ENCODE measurements around the gene BBS9.

Gene BBS9

DNA sequence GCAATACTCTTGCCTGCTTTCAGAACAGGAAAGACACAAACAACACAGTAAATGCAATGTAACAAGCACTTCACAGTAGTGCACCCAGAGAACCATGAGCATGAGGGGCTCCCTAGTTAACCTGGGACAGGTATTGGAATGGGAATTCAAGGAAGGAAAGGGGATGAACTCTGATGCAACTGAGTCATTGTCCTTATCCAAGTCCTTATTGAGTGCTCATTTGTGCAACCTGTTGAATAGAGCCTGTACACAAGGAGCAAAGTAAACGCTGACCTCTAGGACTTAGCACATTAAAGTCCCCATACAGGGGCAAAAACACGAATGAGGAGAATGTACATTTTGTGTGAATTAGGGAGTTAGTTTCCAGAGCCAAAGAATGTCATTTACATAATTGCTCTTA is 499.5 kb downstream of the BBS9 start:
- H3K9me3 ChIP-seq (replicated peaks in 1 of 11), result peaks cover 0 to 23% (median 0%) of the 10 kb centered on the region in 11 experiments; a peak in 3 of 22 replicates
- no peak for TF ChIP-seq Cebpa-rat (IDR thresholded peaks at IDR 0.05)
- H4K20me1 ChIP-seq, result no peaks in the 10 kb centered on the region
- H3K36me3 ChIP-seq, result no peaks in the 10 kb centered on the region
- H3K9ac ChIP-seq, result no peak overlapping the region
- peaks cover 0 to 9% (median 0%) of the 10 kb centered on the region in 10 experiments; a peak in 1 of 20 replicates for H3K4me1 ChIP-seq
- H3K4me3 ChIP-seq, result no peak overlapping the region
- no peaks in the 10 kb centered on the region for H3K27me3 ChIP-seq
- no peak overlapping the region for H3K27ac ChIP-seq
- H3K4me2 ChIP-seq, result no peak overlapping the region

DNA sequence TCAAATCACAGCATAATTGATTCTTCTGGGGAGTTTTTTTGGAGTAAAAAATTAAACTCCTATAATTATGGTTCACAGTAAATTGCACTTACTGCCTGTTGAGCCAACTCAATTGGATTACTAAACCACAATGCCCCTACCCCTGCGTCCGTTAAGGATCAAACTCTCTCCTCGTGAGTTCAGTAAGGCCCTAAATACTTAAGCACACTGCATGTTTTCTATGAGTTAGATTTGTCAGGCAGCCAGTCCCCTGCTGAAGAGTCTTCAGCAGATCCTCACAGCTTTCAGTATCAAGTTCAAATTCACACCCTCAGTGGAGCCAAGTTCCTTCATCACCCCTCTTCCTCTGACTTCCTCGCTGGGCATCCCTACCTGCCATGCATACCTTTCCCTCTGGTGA is 501.0 kb downstream of the BBS9 start:
- Histone ChIP-seq H3K36me3 (no peaks in the 10 kb centered on the region), H3K4me2 (no peak overlapping the region), H3K27ac (no peak overlapping the region), H4K20me1 (no peaks in the 10 kb centered on the region), H3K4me3 (no peak overlapping the region), H3K4me1 (peaks cover 0 to 9% (median 0%) of the 10 kb centered on the region in 10 experiments; a peak in 1 of 20 replicates), H3K9me3 (replicated peaks in 1 of 11) (peaks cover 0 to 23% (median 0%) of the 10 kb centered on the region in 11 experiments; a peak in 3 of 22 replicates), H3K27me3 (no peaks in the 10 kb centered on the region), H3K9ac (no peak overlapping the region)
- no peak for TF ChIP-seq Cebpa-rat (IDR thresholded peaks at IDR 0.05)

DNA sequence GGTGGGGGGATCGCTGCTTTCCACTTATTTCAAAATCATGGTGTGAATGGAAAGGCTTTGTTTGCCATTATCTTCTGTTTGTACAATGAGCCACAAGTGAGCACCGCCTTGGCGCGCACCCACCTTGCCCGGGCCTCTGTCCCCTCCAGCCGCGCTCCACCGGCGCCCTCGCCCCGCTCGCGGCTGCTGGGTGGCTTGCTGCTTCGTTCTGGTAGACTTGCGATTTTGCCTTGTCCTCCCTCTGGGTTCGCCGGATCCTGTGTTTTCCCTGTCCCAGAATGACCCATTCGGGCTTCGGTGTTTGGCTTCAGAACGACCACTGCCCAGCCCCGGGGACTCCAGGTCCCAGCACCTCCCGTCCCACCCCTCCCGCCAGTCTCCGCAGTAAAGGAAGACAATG is 503.0 kb downstream of the BBS9 start:
- TF ChIP-seq Cebpa-rat (IDR thresholded peaks at IDR 0.05), result no peak
- H4K20me1 ChIP-seq, result no peaks in the 10 kb centered on the region
- peaks cover 0 to 7% (median 0%) of the 10 kb centered on the region in 11 experiments; a peak in 3 of 22 replicates for H3K9me3 ChIP-seq (replicated peaks in 1 of 11)

GRCh38 chr7:33632840-33633525 is 503.6 kb downstream of the BBS9 start:
- Histone ChIP-seq H3K36me3 (no peaks in the 10 kb centered on the region), H3K9ac (no peak overlapping the region), H3K9me3 (replicated peaks in 1 of 11) (peaks cover 0 to 5% (median 0%) of the 10 kb centered on the region in 11 experiments; a peak in 1 of 22 replicates), H3K27me3 (no peaks in the 10 kb centered on the region), H3K27ac (no peak overlapping the region), H3K4me2 (no peak overlapping the region), H3K4me1 (no peaks in the 10 kb centered on the region), H4K20me1 (no peaks in the 10 kb centered on the region), H3K4me3 (no peak overlapping the region)
- no peak for TF ChIP-seq Cebpa-rat (IDR thresholded peaks at IDR 0.05)

More for the DNA sequence above, 503.0 kb downstream of the BBS9 start:
- Histone ChIP-seq H3K36me3 (no peaks in the 10 kb centered on the region), H3K9ac (no peak overlapping the region), H3K4me2 (no peak overlapping the region), H3K27ac (no peak overlapping the region), H3K4me1 (no peaks in the 10 kb centered on the region), H3K4me3 (no peak overlapping the region), H3K27me3 (no peaks in the 10 kb centered on the region)

- Histone ChIP-seq H3K27ac (no peak overlapping the region), H3K4me3 (no peak overlapping the region), H4K20me1 (no peaks in the 10 kb centered on the region), H3K9ac (no peak overlapping the region), H3K36me3 (no peaks in the 10 kb centered on the region), H3K4me1 (no peaks in the 10 kb centered on the region), H3K27me3 (no peaks in the 10 kb centered on the region), H3K9me3 (replicated peaks in 1 of 11) (peaks cover 0 to 5% (median 0%) of the 10 kb centered on the region in 11 experiments; a peak in 1 of 22 replicates), H3K4me2 (no peak overlapping the region)
- no peak for TF ChIP-seq Cebpa-rat (IDR thresholded peaks at IDR 0.05)
These were observed 505.2 kb downstream of the BBS9 start for GRCh38 chr7:33634606-33635005.

DNA sequence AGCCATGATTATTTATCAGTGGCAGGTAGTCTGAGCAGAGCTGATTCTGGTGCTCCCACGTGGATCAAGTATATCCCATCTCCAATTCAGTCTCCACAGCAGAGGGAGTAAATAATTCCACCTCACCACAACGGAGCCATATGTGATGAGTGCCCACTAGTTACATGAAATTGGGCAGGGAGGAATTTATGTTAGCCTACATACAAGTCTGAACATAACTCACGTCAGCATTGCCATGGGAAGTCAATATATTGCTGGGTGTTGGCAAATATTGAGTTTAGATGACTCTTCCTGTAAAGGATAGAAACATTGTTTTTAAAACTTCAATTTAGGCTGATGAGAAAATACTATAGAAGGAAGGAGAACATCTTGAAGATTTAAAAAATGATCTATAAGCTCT is 507.0 kb downstream of the BBS9 start:
- Histone ChIP-seq H3K4me3 (no peak overlapping the region), H3K4me2 (no peak overlapping the region), H4K20me1 (no peaks in the 10 kb centered on the region), H3K4me1 (no peaks in the 10 kb centered on the region), H3K9me3 (replicated peaks in 1 of 11) (peaks cover 0 to 5% (median 0%) of the 10 kb centered on the region in 11 experiments; a peak in 1 of 22 replicates), H3K27ac (no peak overlapping the region), H3K36me3 (no peaks in the 10 kb centered on the region), H3K27me3 (no peaks in the 10 kb centered on the region), H3K9ac (no peak overlapping the region)
- no peak for TF ChIP-seq Cebpa-rat (IDR thresholded peaks at IDR 0.05)

- Histone ChIP-seq H3K4me3 (no peak overlapping the region), H3K4me1 (no peaks in the 10 kb centered on the region), H3K27ac (no peak overlapping the region), H3K4me2 (no peak overlapping the region), H4K20me1 (no peaks in the 10 kb centered on the region), H3K9ac (no peak overlapping the region), H3K27me3 (no peaks in the 10 kb centered on the region), H3K36me3 (no peaks in the 10 kb centered on the region), H3K9me3 (replicated peaks in 1 of 11) (no peaks in the 10 kb centered on the region)
- no peak for TF ChIP-seq Cebpa-rat (IDR thresholded peaks at IDR 0.05)
These were observed 510.3 kb downstream of the BBS9 start for GRCh38 chr7:33639552-33640197.

DNA sequence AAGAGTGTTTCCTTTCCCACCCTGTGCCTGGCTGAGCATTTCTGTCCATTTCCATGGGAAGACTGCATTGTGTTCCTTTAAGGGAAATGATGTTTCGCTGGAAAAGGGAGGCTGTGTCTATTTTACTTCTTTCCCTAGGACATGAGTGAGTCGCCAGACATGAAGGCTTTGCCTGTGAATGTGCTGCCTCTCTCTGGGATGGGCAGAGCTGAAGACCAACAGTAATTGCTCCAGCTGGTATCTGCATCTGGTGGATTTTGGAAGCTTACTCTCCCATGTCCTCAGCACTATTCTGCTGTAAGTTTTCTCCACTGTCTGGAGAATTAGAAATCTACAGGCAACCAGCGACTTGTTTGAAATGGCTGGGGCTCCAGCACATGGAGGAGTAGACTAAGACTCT is 511.4 kb downstream of the BBS9 start:
- no peaks in the 10 kb centered on the region for H3K36me3 ChIP-seq
- H3K27me3 ChIP-seq, result no peaks in the 10 kb centered on the region
- H3K4me3 ChIP-seq, result no peak overlapping the region
- no peak for TF ChIP-seq Cebpa-rat (IDR thresholded peaks at IDR 0.05)
- no peak overlapping the region for H3K4me2 ChIP-seq
- H3K9ac ChIP-seq, result no peak overlapping the region
- no peaks in the 10 kb centered on the region for H3K4me1 ChIP-seq
- H3K27ac ChIP-seq, result no peak overlapping the region
- H3K9me3 ChIP-seq (replicated peaks in 1 of 11), result no peaks in the 10 kb centered on the region
- no peaks in the 10 kb centered on the region for H4K20me1 ChIP-seq

DNA sequence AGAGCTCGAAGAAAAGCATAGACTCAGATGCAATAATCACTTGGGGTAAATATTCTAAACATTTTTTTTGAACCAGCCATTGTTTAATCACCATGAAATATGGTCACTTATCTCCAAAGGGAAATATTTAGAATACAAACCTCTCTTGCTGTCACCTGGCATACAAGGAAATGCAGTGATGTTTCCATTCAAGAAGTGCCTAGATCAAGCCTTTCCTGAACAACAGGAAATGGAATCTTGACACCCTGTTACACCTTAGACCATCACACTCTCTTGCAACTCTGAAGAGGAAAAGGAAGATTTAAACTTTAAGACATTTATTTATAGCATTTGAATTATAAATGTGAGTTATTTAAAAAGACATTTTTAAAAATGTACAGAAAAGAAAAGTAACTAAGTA is 512.9 kb downstream of the BBS9 start:
- no peak overlapping the region for H3K9ac ChIP-seq
- no peak for TF ChIP-seq Cebpa-rat (IDR thresholded peaks at IDR 0.05)
- H3K4me2 ChIP-seq, result no peak overlapping the region
- H3K4me1 ChIP-seq, result no peaks in the 10 kb centered on the region
- no peak overlapping the region for H3K4me3 ChIP-seq
- H3K27ac ChIP-seq, result no peak overlapping the region
- no peaks in the 10 kb centered on the region for H3K36me3 ChIP-seq
- no peaks in the 10 kb centered on the region for H3K9me3 ChIP-seq (replicated peaks in 1 of 11)
- no peaks in the 10 kb centered on the region for H4K20me1 ChIP-seq
- no peaks in the 10 kb centered on the region for H3K27me3 ChIP-seq

DNA sequence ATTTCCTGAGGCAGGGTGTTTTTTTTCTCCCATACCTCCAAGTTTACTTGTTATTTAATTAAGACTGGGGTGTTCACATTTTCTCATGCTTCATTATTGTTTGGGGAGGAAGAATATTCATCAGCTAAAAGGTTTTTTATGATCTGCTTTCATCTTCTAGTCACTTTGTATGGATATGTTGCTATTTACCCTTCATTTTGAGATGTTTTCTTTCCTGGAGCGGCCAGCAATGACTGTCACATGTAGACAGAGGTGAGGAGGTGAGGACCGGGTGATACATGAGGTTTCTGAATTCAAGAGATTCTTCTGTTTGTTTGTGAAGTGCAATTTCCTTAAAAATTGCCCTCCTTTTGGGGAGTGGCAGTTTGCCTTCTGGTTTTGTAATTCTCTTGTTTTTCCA is 514.2 kb downstream of the BBS9 start:
- H3K4me2 ChIP-seq, result no peak overlapping the region
- H3K27me3 ChIP-seq, result no peaks in the 10 kb centered on the region
- no peak overlapping the region for H3K4me3 ChIP-seq
- H3K9me3 ChIP-seq (replicated peaks in 1 of 11), result no peaks in the 10 kb centered on the region
- no peak overlapping the region for H3K9ac ChIP-seq
- no peaks in the 10 kb centered on the region for H3K36me3 ChIP-seq
- H3K27ac ChIP-seq, result no peak overlapping the region
- no peak for TF ChIP-seq Cebpa-rat (IDR thresholded peaks at IDR 0.05)
- no peaks in the 10 kb centered on the region for H3K4me1 ChIP-seq
- no peaks in the 10 kb centered on the region for H4K20me1 ChIP-seq

Measured in BLaER1 treated with 17β-estradiol and CSF1 and Interleukin-3, amounts not matched to agents 10 nM and 100 nM (cell line).